Neural cell (in vitro differentiated cells): ENCODE measurements around the gene RALGAPB.

Experiments used
- CTCF ChIP-seq: fragments of 450-650 bp; IDR thresholded peaks from 2 replicates; pipeline ENCODE4 v1.5.1; 2014; ENCODE audit warnings: antibody characterized with exemption, mild to moderate bottlenecking, moderate library complexity; ENCODE audit not compliant: poor library complexity, severe bottlenecking
- EP300 ChIP-seq: fragments of 450-650 bp; conservative IDR thresholded peaks from 2 replicates; pipeline ENCODE4 v1.6.1; 2014; ENCODE audit warnings: antibody characterized with exemption, mild to moderate bottlenecking, moderate library complexity; ENCODE audit not compliant: poor library complexity, severe bottlenecking
- EZH2 ChIP-seq: fragments of 200-600, 300-800 bp; shearing (Covaris generic), sonication (generic); IDR thresholded peaks from 2 replicates; pipeline ENCODE4 v1.6.1; 2014; ENCODE audit warnings: antibody characterized with exemption, low read length, borderline replicate concordance, mild to moderate bottlenecking; ENCODE audit not compliant: insufficient read depth, poor library complexity, severe bottlenecking
- POLR2AphosphoS5 ChIP-seq: IDR thresholded peaks from 2 replicates; pipeline ENCODE4 v1.6.1; 2012
- RAD21 ChIP-seq: fragments of 450-650 bp; conservative IDR thresholded peaks from 2 replicates; pipeline ENCODE4 v1.6.1; 2014; ENCODE audit warnings: antibody characterized with exemption, mild to moderate bottlenecking, moderate library complexity
- SMC3 ChIP-seq: fragments of 450-650 bp; conservative IDR thresholded peaks from 2 replicates; pipeline ENCODE4 v1.6.1; 2014; ENCODE audit warnings: antibody characterized with exemption, mild to moderate bottlenecking, moderate library complexity; ENCODE audit not compliant: poor library complexity
- TAF1 ChIP-seq: IDR thresholded peaks from 2 replicates; pipeline ENCODE4 v1.6.1; 2012; ENCODE audit warnings: low read depth
- TF ChIP-seq, protein P1 (sequence below): IDR thresholded peaks from 2 replicates; pipeline ENCODE4 v1.6.1; 2012; ENCODE audit warnings: borderline replicate concordance

GRCh38 chr20:38545771-38546170, 73.1 kb downstream of the RALGAPB start:
- TF ChIP-seq CTCF (no peak), POLR2AphosphoS5 (no peak), EP300 (no peak), EZH2 (no peak), SMC3 (no peak), TAF1 (no peak), RAD21 (no peak)
- TF ChIP-seq, protein P1, sequence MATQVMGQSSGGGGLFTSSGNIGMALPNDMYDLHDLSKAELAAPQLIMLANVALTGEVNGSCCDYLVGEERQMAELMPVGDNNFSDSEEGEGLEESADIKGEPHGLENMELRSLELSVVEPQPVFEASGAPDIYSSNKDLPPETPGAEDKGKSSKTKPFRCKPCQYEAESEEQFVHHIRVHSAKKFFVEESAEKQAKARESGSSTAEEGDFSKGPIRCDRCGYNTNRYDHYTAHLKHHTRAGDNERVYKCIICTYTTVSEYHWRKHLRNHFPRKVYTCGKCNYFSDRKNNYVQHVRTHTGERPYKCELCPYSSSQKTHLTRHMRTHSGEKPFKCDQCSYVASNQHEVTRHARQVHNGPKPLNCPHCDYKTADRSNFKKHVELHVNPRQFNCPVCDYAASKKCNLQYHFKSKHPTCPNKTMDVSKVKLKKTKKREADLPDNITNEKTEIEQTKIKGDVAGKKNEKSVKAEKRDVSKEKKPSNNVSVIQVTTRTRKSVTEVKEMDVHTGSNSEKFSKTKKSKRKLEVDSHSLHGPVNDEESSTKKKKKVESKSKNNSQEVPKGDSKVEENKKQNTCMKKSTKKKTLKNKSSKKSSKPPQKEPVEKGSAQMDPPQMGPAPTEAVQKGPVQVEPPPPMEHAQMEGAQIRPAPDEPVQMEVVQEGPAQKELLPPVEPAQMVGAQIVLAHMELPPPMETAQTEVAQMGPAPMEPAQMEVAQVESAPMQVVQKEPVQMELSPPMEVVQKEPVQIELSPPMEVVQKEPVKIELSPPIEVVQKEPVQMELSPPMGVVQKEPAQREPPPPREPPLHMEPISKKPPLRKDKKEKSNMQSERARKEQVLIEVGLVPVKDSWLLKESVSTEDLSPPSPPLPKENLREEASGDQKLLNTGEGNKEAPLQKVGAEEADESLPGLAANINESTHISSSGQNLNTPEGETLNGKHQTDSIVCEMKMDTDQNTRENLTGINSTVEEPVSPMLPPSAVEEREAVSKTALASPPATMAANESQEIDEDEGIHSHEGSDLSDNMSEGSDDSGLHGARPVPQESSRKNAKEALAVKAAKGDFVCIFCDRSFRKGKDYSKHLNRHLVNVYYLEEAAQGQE: no peak
